Peyer's patch (tissue), 4 donors: ENCODE data around the gene TTC9B.

Experiments used
- POLR2A ChIP-seq, 2 donors: fragments of 450-650 bp; IDR thresholded peaks; one replicate each; pipeline ENCODE4 v1.5.1; 2017; ENCODE audit warnings: antibody characterized with exemption in 2 of 2, mild to moderate bottlenecking in 2 of 2, moderate library complexity in 2 of 2
- TF ChIP-seq, protein P1 (sequence below), 6 experiments: fragments of 450-650 bp in 4 of 6; fragments of 200-600 bp in 2 of 6; sonication (generic) in 1 of 6; IDR thresholded peaks; one replicate each; pipeline ENCODE4 v1.5.1; 2017 to 2019; ENCODE audit warnings: antibody characterized with exemption in 6 of 6, mild to moderate bottlenecking in 3 of 6, moderate library complexity in 1 of 6

DNA sequence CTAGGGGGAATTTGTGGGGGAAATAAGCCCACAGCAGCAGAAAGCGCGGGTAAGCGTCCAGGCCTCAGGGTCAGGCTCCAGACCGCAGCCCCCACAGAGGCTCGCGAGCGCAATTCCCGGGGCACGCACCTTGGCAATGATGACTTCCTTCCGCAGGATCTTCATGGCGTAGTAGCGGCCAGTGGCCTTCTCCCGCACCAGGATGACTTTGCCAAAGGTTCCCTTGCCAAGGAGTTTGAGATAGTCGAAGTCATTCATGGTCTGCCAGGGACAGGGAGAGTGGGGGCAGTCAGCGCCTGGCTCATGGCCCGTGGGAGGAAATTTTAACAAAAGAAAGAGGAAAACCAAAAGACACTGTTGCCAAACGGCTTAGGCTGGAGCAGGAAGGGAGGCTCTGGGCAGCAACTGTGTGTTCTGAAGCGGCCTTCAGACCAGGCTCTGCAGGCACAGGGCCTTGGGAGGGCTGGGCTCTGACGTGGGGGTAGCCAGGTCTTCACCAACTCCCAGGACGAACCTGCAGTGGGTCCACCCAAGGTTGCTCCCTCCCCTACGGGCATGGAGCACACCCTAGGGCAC, 23.7 kb upstream of the TTC9B start:
- TF ChIP-seq, protein P1, sequence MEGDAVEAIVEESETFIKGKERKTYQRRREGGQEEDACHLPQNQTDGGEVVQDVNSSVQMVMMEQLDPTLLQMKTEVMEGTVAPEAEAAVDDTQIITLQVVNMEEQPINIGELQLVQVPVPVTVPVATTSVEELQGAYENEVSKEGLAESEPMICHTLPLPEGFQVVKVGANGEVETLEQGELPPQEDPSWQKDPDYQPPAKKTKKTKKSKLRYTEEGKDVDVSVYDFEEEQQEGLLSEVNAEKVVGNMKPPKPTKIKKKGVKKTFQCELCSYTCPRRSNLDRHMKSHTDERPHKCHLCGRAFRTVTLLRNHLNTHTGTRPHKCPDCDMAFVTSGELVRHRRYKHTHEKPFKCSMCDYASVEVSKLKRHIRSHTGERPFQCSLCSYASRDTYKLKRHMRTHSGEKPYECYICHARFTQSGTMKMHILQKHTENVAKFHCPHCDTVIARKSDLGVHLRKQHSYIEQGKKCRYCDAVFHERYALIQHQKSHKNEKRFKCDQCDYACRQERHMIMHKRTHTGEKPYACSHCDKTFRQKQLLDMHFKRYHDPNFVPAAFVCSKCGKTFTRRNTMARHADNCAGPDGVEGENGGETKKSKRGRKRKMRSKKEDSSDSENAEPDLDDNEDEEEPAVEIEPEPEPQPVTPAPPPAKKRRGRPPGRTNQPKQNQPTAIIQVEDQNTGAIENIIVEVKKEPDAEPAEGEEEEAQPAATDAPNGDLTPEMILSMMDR (IDR thresholded peaks at IDR 0.05): no peak
- TF ChIP-seq POLR2A (IDR thresholded peaks at IDR 0.05): no peak
